Fibroblast of lung (primary cell): ENCODE measurements around the gene TPCN2. TPM values are rescaled to one million over a fixed set of nuclear protein-coding genes. Genes with fewer than 3 reads are reported as not detected.

Experiments used
- DNase-seq, 2 donors: peaks; one replicate each; pipeline versions ENCODE4 v3.0.0 to v3.0.0-alpha.2; 2010; ENCODE audit warnings: low read depth in 2 of 2
- H2AFZ ChIP-seq: 2 replicates; pipeline ENCODE4 v1.5.1; 2012; ENCODE audit warnings: low read length, control low read depth, inconsistent platforms
- H3K27ac ChIP-seq: 2 replicates; pipeline ENCODE4 v1.5.1; 2011; ENCODE audit warnings: low read length, control low read depth; ENCODE audit not compliant: insufficient read depth
- H3K27me3 ChIP-seq: 2 replicates; pipeline ENCODE4 v1.5.1; 2011; ENCODE audit warnings: mild to moderate bottlenecking, low read length; ENCODE audit not compliant: control insufficient read depth, insufficient read depth
- H3K36me3 ChIP-seq: 2 replicates; pipeline ENCODE4 v1.5.1; 2011; ENCODE audit warnings: low read length; ENCODE audit not compliant: control insufficient read depth, insufficient read depth
- H3K4me1 ChIP-seq: 2 replicates; pipeline ENCODE4 v1.5.1; 2011; ENCODE audit warnings: low read length; ENCODE audit not compliant: control insufficient read depth, insufficient read depth; ENCODE audit errors: extremely low read depth
- H3K4me2 ChIP-seq: 2 replicates; pipeline ENCODE4 v1.5.1; 2011; ENCODE audit warnings: low read length, control low read depth; ENCODE audit not compliant: insufficient read depth; ENCODE audit errors: extremely low read depth
- H3K4me3 ChIP-seq, 4 experiments: fragments of 200-600 bp in 1 of 4; sonication (generic) in 1 of 4; replicated peaks in 1 of 4; 2 replicates each; pipeline ENCODE4 v1.5.1; 2011 to 2016; ENCODE audit warnings: low read length in 4 of 4, low read depth in 3 of 4, mild to moderate bottlenecking in 3 of 4, control low read depth in 2 of 4, inconsistent platforms in 1 of 4, mixed read lengths in 1 of 4; ENCODE audit not compliant: insufficient read depth in 1 of 4; ENCODE audit errors: control extremely low read depth in 1 of 4
- H3K79me2 ChIP-seq: 2 replicates; pipeline ENCODE4 v1.5.1; 2012; ENCODE audit warnings: mild to moderate bottlenecking, low read length, inconsistent platforms; ENCODE audit not compliant: control insufficient read depth, insufficient read depth
- H3K9ac ChIP-seq: 2 replicates; pipeline ENCODE4 v1.5.1; 2011; ENCODE audit warnings: mild to moderate bottlenecking, low read length, control low read depth; ENCODE audit not compliant: insufficient read depth
- H3K9me3 ChIP-seq: 2 replicates; pipeline ENCODE4 v1.5.1; 2012; ENCODE audit warnings: low read depth, low read length; ENCODE audit not compliant: control insufficient read depth, insufficient read depth
- H4K20me1 ChIP-seq: 2 replicates; pipeline ENCODE4 v1.5.1; 2011; ENCODE audit warnings: low read length; ENCODE audit not compliant: control insufficient read depth, insufficient read depth; ENCODE audit errors: extremely low read depth
- EZH2 ChIP-seq: IDR thresholded peaks from 2 replicates; pipeline ENCODE4 v1.5.1; 2012; ENCODE audit warnings: low read length, control low read depth, mild to moderate bottlenecking; ENCODE audit errors: missing control alignments
- polyA plus RNA-seq, 2 donors: library from polyadenylated mRNA; depleted of rRNA in 1 of 2; stranded (reverse) in 1 of 2; unstranded in 1 of 2; fragments of >200 nt; gene quantifications; 2 replicates each; pipeline ENCODE4 v1.2.1, GENCODE V29; 2011 to 2012; ENCODE audit warnings: missing spikeins in 1 of 2
- total RNA-seq: library from RNA; depleted of rRNA; stranded (reverse); fragments of >200 nt; gene quantifications from 2 replicates; pipeline ENCODE4 v1.2.1, GENCODE V29; 2014
- TF ChIP-seq, protein P1 (sequence below), 2 donors: IDR thresholded peaks in 1 of 2; conservative IDR thresholded peaks in 1 of 2; 1 replicate in 1 of 2; 2 replicates in 1 of 2; pipeline ENCODE4 v1.5.1; 2011 to 2012; ENCODE audit warnings: low read length in 2 of 2, control low read depth in 1 of 2, inconsistent platforms in 1 of 2, low read depth in 1 of 2, mild to moderate bottlenecking in 1 of 2

TPCN2 gene
- total and polyA plus RNA-seq, 2 donors (not counting 1 experiment from before 2014, with no cell fraction given): 9.7 to 11.7 TPM

DNA sequence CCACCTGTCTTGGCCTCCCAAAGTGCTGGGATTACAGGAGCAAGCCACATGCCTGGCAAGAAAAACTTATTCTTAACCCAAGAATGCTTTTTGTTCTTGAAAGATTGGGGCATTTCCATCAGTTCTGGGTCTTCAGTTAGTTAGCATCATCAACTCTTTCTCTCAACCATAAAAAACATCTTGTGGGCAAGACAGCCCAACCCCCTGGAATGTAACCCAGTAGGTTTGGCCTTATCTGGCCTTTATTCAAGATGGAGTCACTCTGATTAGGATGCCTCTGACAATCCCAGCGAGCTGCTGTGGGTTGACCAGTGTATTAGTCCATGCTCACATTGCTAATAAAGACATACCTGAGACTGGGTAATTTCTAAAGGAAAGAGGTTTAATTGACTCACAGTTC is 9.2 kb upstream of the TPCN2 start:
- peak in 1 of 2 donors; percentile 65 for DNase-seq
- Histone ChIP-seq H3K27me3 (no peaks in the 10 kb centered on the region), H3K9ac (no peak overlapping the region), H4K20me1 (no peaks in the 10 kb centered on the region), H3K79me2 (no peaks in the 10 kb centered on the region), H2AFZ (no peak overlapping the region), H3K4me3 (no peak overlapping the region), H3K4me1 (peaks cover 24% of the 10 kb centered on the region), H3K36me3 (no peaks in the 10 kb centered on the region), H3K27ac (no peak overlapping the region), H3K4me2 (no peak overlapping the region), H3K9me3 (no peaks in the 10 kb centered on the region)
- TF ChIP-seq, protein P1, sequence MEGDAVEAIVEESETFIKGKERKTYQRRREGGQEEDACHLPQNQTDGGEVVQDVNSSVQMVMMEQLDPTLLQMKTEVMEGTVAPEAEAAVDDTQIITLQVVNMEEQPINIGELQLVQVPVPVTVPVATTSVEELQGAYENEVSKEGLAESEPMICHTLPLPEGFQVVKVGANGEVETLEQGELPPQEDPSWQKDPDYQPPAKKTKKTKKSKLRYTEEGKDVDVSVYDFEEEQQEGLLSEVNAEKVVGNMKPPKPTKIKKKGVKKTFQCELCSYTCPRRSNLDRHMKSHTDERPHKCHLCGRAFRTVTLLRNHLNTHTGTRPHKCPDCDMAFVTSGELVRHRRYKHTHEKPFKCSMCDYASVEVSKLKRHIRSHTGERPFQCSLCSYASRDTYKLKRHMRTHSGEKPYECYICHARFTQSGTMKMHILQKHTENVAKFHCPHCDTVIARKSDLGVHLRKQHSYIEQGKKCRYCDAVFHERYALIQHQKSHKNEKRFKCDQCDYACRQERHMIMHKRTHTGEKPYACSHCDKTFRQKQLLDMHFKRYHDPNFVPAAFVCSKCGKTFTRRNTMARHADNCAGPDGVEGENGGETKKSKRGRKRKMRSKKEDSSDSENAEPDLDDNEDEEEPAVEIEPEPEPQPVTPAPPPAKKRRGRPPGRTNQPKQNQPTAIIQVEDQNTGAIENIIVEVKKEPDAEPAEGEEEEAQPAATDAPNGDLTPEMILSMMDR (conservative IDR thresholded peaks at IDR 0.05 in 1 of 2, IDR thresholded peaks at IDR 0.05 in 1 of 2; ENCODE audit: low read depth in 1 of 2, low read length in 2 of 2): no peak
- no peak for TF ChIP-seq EZH2

DNA sequence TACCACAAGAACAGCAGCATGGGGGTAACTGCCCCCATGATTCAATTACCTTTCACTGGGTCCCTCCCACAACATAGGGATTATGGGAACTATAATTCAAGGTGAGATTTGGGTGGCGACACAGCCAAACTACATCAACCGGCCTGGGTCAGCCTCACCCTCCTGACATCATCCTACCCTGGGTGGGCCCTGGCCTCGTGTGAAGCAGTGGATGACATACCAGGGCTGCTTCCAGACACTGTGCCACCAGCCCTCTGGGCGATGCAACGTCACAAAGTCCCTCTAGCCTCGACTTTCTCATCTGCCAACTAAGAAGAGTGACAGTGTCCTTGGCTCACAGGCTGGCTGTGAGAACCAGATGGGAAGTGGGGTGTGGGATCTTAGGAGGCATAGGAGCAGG is 8.7 kb upstream of the TPCN2 start:
- no peak for TF ChIP-seq EZH2
- TF ChIP-seq, protein P1 (conservative IDR thresholded peaks at IDR 0.05 in 1 of 2, IDR thresholded peaks at IDR 0.05 in 1 of 2; ENCODE audit: low read depth in 1 of 2, low read length in 2 of 2): no peak
- H3K4me2 ChIP-seq: no peak overlapping the region
- no peak overlapping the region for H2AFZ ChIP-seq
- H4K20me1 ChIP-seq: no peaks in the 10 kb centered on the region
- no peaks in the 10 kb centered on the region for H3K27me3 ChIP-seq
- H3K9ac ChIP-seq: no peak overlapping the region
- no peak overlapping the region for H3K4me3 ChIP-seq
- no peak for DNase-seq
- peaks cover 29% of the 10 kb centered on the region for H3K4me1 ChIP-seq
- H3K9me3 ChIP-seq: no peaks in the 10 kb centered on the region
- H3K79me2 ChIP-seq: no peaks in the 10 kb centered on the region
- no peaks in the 10 kb centered on the region for H3K36me3 ChIP-seq
- peak overlapping the region; percentile 58 for H3K27ac ChIP-seq

DNA sequence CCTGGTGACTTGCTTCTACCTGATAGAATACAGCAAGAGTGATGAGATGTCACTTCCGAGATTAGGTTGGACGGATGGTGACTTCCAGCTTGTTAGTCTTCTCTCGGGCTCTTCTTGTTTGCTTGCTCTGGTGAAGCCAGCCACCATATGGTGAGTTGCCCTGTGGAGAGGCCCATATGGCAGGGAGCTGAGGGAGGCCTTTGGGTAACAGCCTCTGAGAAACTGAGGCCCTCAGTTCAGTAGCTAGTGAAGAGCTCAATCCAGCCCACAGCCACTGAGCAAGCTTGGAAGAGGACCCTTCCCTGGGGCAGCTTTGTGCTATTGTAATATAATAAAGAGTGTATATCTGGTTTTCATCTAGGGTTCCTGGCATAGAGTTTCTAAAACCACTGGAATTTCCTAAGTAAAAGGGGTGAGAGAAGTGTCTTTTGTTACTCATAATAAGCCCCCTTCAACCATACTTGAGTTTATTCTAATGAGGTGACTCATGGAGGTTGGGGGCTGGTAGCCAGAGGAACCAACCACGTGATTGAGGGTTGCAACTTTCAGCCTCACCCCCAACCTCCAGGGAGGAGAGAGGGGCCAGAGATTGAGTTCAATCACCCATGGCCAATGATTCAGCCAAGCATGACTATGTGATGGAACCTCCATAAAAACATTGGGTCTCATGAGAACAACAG is 8.0 kb upstream of the TPCN2 start:
- peak overlapping the region; percentile 59 for H3K4me2 ChIP-seq
- H3K9ac ChIP-seq: no peak overlapping the region
- peak; percentile 87 to 91 for DNase-seq
- peaks cover 28% of the 10 kb centered on the region for H3K4me1 ChIP-seq
- no peaks in the 10 kb centered on the region for H4K20me1 ChIP-seq
- no peaks in the 10 kb centered on the region for H3K79me2 ChIP-seq
- H3K4me3 ChIP-seq: no peak overlapping the region
- no peaks in the 10 kb centered on the region for H3K36me3 ChIP-seq
- no peaks in the 10 kb centered on the region for H3K27me3 ChIP-seq
- H2AFZ ChIP-seq: no peak overlapping the region
- no peaks in the 10 kb centered on the region for H3K9me3 ChIP-seq
- peak overlapping the region; percentile 58 for H3K27ac ChIP-seq
- TF ChIP-seq EZH2: no peak
- TF ChIP-seq, protein P1 (conservative IDR thresholded peaks at IDR 0.05 in 1 of 2, IDR thresholded peaks at IDR 0.05 in 1 of 2; ENCODE audit: low read depth in 1 of 2, low read length in 2 of 2): no peak
